HEK293 (cell line): ENCODE data around the gene MEGF6.

Experiments
- KLF1 ChIP-seq: fragments of 450-650 bp; formaldehyde crosslinking; IDR thresholded peaks from 2 replicates; pipeline ENCODE4 v1.5.1; 2016; ENCODE audit warnings: missing biosample characterization, missing genetic modification characterization
- KLF16 ChIP-seq: fragments of 450-650 bp; formaldehyde crosslinking; IDR thresholded peaks from 2 replicates; pipeline ENCODE4 v1.5.1; 2017; ENCODE audit warnings: missing biosample characterization, missing genetic modification characterization
- KLF7 ChIP-seq: fragments of 450-650 bp; formaldehyde crosslinking; IDR thresholded peaks from 2 replicates; pipeline ENCODE4 v1.5.1; 2016; ENCODE audit warnings: missing biosample characterization, missing genetic modification characterization, borderline replicate concordance
- KLF8 ChIP-seq: fragments of 450-650 bp; formaldehyde crosslinking; IDR thresholded peaks from 2 replicates; pipeline ENCODE4 v1.5.1; 2016; ENCODE audit warnings: missing biosample characterization, missing genetic modification characterization
- SALL2 ChIP-seq: fragments of 450-650 bp; formaldehyde crosslinking; IDR thresholded peaks from 2 replicates; pipeline ENCODE4 v1.5.0; 2017; ENCODE audit warnings: missing biosample characterization, mild to moderate bottlenecking, missing genetic modification characterization, borderline replicate concordance
- SETDB1 ChIP-seq: IDR thresholded peaks from one replicate; pipeline ENCODE4 v1.6.1; 2017; ENCODE audit warnings: mild to moderate bottlenecking, low read length, moderate library complexity, mixed read lengths; ENCODE audit not compliant: insufficient read length
- SP2 ChIP-seq: fragments of 450-650 bp; formaldehyde crosslinking; IDR thresholded peaks from 2 replicates; pipeline ENCODE4 v1.5.1; 2016; ENCODE audit warnings: missing biosample characterization, missing genetic modification characterization
- SP3 ChIP-seq: fragments of 450-650 bp; formaldehyde crosslinking; IDR thresholded peaks from 2 replicates; pipeline ENCODE4 v1.5.1; 2016; ENCODE audit warnings: missing biosample characterization, missing genetic modification characterization
- YY2 ChIP-seq: fragments of 450-650 bp; formaldehyde crosslinking; IDR thresholded peaks from 2 replicates; pipeline ENCODE4 v1.5.1; 2016; ENCODE audit warnings: missing biosample characterization, missing genetic modification characterization
- ZBTB1 ChIP-seq: fragments of 450-650 bp; formaldehyde crosslinking; IDR thresholded peaks from 2 replicates; pipeline ENCODE4 v1.5.1; 2016; ENCODE audit warnings: missing biosample characterization, missing genetic modification characterization
- ZBTB20 ChIP-seq: fragments of 450-650 bp; formaldehyde crosslinking; IDR thresholded peaks from 2 replicates; pipeline ENCODE4 v1.5.1; 2016; ENCODE audit warnings: missing biosample characterization, missing genetic modification characterization
- ZNF132 ChIP-seq: fragments of 450-650 bp; formaldehyde crosslinking; IDR thresholded peaks from 2 replicates; pipeline ENCODE4 v1.5.1; 2017; ENCODE audit warnings: missing biosample characterization, missing genetic modification characterization, borderline replicate concordance
- ZNF223 ChIP-seq: fragments of 450-650 bp; formaldehyde crosslinking; IDR thresholded peaks from 2 replicates; pipeline ENCODE4 v1.5.1; 2016; ENCODE audit warnings: missing biosample characterization, missing genetic modification characterization
- ZNF335 ChIP-seq: fragments of 450-650 bp; formaldehyde crosslinking; conservative IDR thresholded peaks from 2 replicates; pipeline ENCODE4 v1.5.1; 2016; ENCODE audit warnings: missing biosample characterization, missing genetic modification characterization
- ZNF366 ChIP-seq: fragments of 450-650 bp; formaldehyde crosslinking; conservative IDR thresholded peaks from 2 replicates; pipeline ENCODE4 v1.5.1; 2016; ENCODE audit warnings: missing biosample characterization, missing genetic modification characterization
- ZNF394 ChIP-seq: fragments of 450-650 bp; formaldehyde crosslinking; IDR thresholded peaks from 2 replicates; pipeline ENCODE4 v1.5.1; 2016; ENCODE audit warnings: missing biosample characterization, missing genetic modification characterization, mild to moderate bottlenecking, moderate library complexity, borderline replicate concordance
- ZNF423 ChIP-seq: fragments of 450-650 bp; formaldehyde crosslinking; IDR thresholded peaks from 2 replicates; pipeline ENCODE4 v1.5.1; 2016; ENCODE audit warnings: missing biosample characterization, missing genetic modification characterization
- ZNF530 ChIP-seq: fragments of 450-650 bp; formaldehyde crosslinking; IDR thresholded peaks from 2 replicates; pipeline ENCODE4 v1.5.1; 2016; ENCODE audit warnings: low read depth, missing biosample characterization, missing genetic modification characterization
- ZNF558 ChIP-seq: fragments of 450-650 bp; formaldehyde crosslinking; IDR thresholded peaks from 2 replicates; pipeline ENCODE4 v1.5.1; 2016; ENCODE audit warnings: missing biosample characterization, missing genetic modification characterization
- ZNF561 ChIP-seq: fragments of 450-650 bp; IDR thresholded peaks from 2 replicates; pipeline ENCODE4 v1.5.1; 2018; ENCODE audit warnings: missing biosample characterization, missing genetic modification characterization, borderline replicate concordance
- ZNF596 ChIP-seq: fragments of 450-650 bp; IDR thresholded peaks from 2 replicates; pipeline ENCODE4 v1.5.0; 2018; ENCODE audit warnings: missing biosample characterization, mild to moderate bottlenecking, missing genetic modification characterization, moderate library complexity
- ZNF610 ChIP-seq: fragments of 450-650 bp; formaldehyde crosslinking; IDR thresholded peaks from 2 replicates; pipeline ENCODE4 v1.5.1; 2016; ENCODE audit warnings: missing biosample characterization, missing genetic modification characterization, borderline replicate concordance
- ZNF843 ChIP-seq: fragments of 450-650 bp; formaldehyde crosslinking; IDR thresholded peaks from 2 replicates; pipeline ENCODE4 v1.5.1; 2016; ENCODE audit warnings: missing biosample characterization, missing genetic modification characterization
- TF ChIP-seq, protein P1 (sequence below): fragments of 450-650 bp; formaldehyde crosslinking; IDR thresholded peaks from 2 replicates; pipeline ENCODE4 v1.5.1; 2017; ENCODE audit warnings: missing biosample characterization, missing genetic modification characterization
- TF ChIP-seq, protein P2 (sequence below): fragments of 450-650 bp; formaldehyde crosslinking; IDR thresholded peaks from 2 replicates; pipeline ENCODE4 v1.5.1; 2017; ENCODE audit warnings: missing biosample characterization, mild to moderate bottlenecking, missing genetic modification characterization, moderate library complexity
- TF ChIP-seq, protein P3 (sequence below): fragments of 450-650 bp; formaldehyde crosslinking; IDR thresholded peaks from 2 replicates; pipeline ENCODE4 v1.5.1; 2016; ENCODE audit warnings: missing biosample characterization, missing genetic modification characterization
- TF ChIP-seq, protein P4 (sequence below): fragments of 450-650 bp; formaldehyde crosslinking; IDR thresholded peaks from 2 replicates; pipeline ENCODE4 v1.5.1; 2016; ENCODE audit warnings: missing biosample characterization, missing genetic modification characterization
- TF ChIP-seq, protein P5 (sequence below): fragments of 450-650 bp; formaldehyde crosslinking; IDR thresholded peaks from 2 replicates; pipeline ENCODE4 v1.5.1; 2016; ENCODE audit warnings: missing biosample characterization, missing genetic modification characterization

MEGF6 gene

DNA sequence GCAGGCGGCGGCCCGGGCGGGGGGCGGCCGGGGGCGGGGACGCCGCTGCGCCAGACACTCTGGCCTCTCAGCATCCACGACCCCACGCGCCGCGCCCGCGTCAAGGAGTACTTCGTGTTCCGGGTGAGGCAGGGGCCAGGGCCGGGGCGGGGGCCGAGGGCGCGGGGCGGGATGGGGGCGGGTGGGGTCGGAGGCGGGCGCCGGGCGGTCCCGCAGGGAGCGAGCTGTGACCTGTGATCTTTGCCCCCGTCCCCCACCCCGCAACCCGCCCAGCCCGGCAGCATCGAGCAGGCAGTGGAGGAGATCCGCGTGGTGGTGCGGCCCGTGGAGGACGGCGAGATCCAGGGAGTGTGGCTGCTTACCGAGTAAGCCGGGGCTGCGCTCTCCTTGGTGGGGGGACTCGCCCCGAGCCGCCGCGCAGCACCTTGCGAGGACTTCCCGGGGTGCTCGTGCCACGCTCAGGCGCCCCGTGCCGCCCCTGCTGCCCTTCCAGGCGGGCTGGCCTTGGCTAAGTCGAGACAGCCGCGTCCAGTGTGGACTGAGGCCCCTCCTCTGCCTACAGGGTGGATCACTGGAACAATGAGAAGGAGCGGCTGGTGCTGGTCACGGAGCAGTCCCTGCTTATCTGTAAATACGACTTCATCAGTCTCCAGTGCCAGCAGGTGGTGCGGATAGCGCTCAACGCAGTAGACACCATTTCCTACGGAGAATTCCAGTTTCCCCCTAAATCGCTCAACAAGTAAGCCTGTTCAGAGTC lies 14.0 kb upstream of the MEGF6 start (continued):
- TF ChIP-seq, protein P1, sequence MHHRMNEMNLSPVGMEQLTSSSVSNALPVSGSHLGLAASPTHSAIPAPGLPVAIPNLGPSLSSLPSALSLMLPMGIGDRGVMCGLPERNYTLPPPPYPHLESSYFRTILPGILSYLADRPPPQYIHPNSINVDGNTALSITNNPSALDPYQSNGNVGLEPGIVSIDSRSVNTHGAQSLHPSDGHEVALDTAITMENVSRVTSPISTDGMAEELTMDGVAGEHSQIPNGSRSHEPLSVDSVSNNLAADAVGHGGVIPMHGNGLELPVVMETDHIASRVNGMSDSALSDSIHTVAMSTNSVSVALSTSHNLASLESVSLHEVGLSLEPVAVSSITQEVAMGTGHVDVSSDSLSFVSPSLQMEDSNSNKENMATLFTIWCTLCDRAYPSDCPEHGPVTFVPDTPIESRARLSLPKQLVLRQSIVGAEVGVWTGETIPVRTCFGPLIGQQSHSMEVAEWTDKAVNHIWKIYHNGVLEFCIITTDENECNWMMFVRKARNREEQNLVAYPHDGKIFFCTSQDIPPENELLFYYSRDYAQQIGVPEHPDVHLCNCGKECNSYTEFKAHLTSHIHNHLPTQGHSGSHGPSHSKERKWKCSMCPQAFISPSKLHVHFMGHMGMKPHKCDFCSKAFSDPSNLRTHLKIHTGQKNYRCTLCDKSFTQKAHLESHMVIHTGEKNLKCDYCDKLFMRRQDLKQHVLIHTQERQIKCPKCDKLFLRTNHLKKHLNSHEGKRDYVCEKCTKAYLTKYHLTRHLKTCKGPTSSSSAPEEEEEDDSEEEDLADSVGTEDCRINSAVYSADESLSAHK (tag by site-specific recombination) = no peak
- TF ChIP-seq SP2 = peak; percentile 45
- peak; percentile 54; the same call in 1 of the 2 replicates for TF ChIP-seq KLF8
- no peak for TF ChIP-seq ZNF132 (tag by site-specific recombination)
- TF ChIP-seq YY2 (tag by site-specific recombination) = no peak
- TF ChIP-seq ZBTB1 (tag by site-specific recombination) = no peak
- no peak for TF ChIP-seq SETDB1
- TF ChIP-seq SP3 (tag by site-specific recombination) = peak; percentile 64
- TF ChIP-seq, protein P2, sequence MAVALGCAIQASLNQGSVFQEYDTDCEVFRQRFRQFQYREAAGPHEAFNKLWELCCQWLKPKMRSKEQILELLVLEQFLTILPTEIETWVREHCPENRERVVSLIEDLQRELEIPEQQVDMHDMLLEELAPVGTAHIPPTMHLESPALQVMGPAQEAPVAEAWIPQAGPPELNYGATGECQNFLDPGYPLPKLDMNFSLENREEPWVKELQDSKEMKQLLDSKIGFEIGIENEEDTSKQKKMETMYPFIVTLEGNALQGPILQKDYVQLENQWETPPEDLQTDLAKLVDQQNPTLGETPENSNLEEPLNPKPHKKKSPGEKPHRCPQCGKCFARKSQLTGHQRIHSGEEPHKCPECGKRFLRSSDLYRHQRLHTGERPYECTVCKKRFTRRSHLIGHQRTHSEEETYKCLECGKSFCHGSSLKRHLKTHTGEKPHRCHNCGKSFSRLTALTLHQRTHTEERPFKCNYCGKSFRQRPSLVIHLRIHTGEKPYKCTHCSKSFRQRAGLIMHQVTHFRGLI (tag by site-specific recombination) = no peak
- TF ChIP-seq ZNF558 (tag by site-specific recombination) = no peak
- TF ChIP-seq KLF1 (tag by site-specific recombination) = peak; percentile 56
- TF ChIP-seq, protein P3, sequence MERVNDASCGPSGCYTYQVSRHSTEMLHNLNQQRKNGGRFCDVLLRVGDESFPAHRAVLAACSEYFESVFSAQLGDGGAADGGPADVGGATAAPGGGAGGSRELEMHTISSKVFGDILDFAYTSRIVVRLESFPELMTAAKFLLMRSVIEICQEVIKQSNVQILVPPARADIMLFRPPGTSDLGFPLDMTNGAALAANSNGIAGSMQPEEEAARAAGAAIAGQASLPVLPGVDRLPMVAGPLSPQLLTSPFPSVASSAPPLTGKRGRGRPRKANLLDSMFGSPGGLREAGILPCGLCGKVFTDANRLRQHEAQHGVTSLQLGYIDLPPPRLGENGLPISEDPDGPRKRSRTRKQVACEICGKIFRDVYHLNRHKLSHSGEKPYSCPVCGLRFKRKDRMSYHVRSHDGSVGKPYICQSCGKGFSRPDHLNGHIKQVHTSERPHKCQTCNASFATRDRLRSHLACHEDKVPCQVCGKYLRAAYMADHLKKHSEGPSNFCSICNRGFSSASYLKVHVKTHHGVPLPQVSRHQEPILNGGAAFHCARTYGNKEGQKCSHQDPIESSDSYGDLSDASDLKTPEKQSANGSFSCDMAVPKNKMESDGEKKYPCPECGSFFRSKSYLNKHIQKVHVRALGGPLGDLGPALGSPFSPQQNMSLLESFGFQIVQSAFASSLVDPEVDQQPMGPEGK (tag by site-specific recombination) = peak; percentile 40
- peak; percentile 67 for TF ChIP-seq ZNF335
- TF ChIP-seq ZNF366 (tag by site-specific recombination) = no peak
- TF ChIP-seq ZNF596 = no peak
- peak; percentile 46; the same call in 1 of the 2 replicates for TF ChIP-seq ZBTB20 (tag by site-specific recombination)
- 0 out of 2 replicates have a peak, but pooled peaks have one; percentile 12 for TF ChIP-seq ZNF423
- TF ChIP-seq ZNF223 (tag by site-specific recombination) = no peak
- TF ChIP-seq ZNF530 = no peak
- TF ChIP-seq SALL2 (tag by site-specific recombination) = no peak
- TF ChIP-seq ZNF394 (tag by site-specific recombination) = no peak
- peak; percentile 91; the same call in 1 of the 2 replicates for TF ChIP-seq ZNF610 (tag by site-specific recombination)
- TF ChIP-seq ZNF843 (tag by site-specific recombination) = no peak
- TF ChIP-seq, protein P4, sequence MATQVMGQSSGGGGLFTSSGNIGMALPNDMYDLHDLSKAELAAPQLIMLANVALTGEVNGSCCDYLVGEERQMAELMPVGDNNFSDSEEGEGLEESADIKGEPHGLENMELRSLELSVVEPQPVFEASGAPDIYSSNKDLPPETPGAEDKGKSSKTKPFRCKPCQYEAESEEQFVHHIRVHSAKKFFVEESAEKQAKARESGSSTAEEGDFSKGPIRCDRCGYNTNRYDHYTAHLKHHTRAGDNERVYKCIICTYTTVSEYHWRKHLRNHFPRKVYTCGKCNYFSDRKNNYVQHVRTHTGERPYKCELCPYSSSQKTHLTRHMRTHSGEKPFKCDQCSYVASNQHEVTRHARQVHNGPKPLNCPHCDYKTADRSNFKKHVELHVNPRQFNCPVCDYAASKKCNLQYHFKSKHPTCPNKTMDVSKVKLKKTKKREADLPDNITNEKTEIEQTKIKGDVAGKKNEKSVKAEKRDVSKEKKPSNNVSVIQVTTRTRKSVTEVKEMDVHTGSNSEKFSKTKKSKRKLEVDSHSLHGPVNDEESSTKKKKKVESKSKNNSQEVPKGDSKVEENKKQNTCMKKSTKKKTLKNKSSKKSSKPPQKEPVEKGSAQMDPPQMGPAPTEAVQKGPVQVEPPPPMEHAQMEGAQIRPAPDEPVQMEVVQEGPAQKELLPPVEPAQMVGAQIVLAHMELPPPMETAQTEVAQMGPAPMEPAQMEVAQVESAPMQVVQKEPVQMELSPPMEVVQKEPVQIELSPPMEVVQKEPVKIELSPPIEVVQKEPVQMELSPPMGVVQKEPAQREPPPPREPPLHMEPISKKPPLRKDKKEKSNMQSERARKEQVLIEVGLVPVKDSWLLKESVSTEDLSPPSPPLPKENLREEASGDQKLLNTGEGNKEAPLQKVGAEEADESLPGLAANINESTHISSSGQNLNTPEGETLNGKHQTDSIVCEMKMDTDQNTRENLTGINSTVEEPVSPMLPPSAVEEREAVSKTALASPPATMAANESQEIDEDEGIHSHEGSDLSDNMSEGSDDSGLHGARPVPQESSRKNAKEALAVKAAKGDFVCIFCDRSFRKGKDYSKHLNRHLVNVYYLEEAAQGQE (tag by site-specific recombination) = peak; percentile 92
- TF ChIP-seq KLF7 (tag by site-specific recombination) = 0 out of 2 replicates have a peak, but pooled peaks have one; percentile 19
- TF ChIP-seq KLF16 (tag by site-specific recombination) = no peak
- TF ChIP-seq, protein P5, sequence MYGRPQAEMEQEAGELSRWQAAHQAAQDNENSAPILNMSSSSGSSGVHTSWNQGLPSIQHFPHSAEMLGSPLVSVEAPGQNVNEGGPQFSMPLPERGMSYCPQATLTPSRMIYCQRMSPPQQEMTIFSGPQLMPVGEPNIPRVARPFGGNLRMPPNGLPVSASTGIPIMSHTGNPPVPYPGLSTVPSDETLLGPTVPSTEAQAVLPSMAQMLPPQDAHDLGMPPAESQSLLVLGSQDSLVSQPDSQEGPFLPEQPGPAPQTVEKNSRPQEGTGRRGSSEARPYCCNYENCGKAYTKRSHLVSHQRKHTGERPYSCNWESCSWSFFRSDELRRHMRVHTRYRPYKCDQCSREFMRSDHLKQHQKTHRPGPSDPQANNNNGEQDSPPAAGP (tag by site-specific recombination) = peak; percentile 36; the same call in 1 of the 2 replicates
- TF ChIP-seq ZNF561 (tag by site-specific recombination) = no peak
